ENCODE data around the gene VSTM2L. TPM values are rescaled to one million over a fixed set of nuclear protein-coding genes. Genes with fewer than 3 reads are reported as not detected.

VSTM2L gene
- polyA plus RNA-seq, 1 of the 3 experiments (the other 2 are of a cell fraction), result 5.1 TPM

DNA sequence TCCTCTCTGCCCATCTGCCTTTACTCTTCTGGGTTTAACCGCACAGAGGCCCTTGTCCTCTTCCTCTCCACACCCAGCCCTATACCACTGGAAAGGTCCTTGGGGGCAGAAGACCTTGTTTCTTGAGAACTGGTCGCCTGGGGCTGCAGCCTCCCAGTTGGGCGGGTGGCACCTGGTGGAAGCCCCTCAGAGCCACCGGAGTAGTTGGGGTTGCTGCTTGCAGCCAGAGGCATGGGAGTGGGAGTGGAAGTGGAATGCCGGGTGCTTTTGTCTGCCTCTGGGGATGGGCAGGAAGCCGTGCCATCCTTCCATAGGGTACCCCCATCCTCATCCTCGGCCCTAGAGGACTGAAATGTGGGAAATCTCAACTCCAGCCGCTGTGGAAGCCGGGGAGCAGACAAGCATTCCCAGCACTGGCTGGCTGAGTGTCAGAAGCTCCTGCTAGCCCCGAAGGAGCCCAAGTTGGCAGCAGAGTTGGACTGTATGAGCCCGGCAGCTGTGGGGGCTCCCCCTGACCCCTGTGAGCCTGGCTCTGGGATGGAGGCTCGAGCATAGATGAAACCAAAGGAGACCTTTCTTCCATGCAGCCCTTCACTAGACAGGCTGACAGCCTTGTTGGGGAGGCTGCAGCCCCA is 1.2 kb downstream of the VSTM2L start:
- H3K4me3 ChIP-seq (ENCODE audit: low read depth in 2 of 2, low read length in 1 of 2), result peak overlapping the region in 1 of 2 experiments; percentile 57; a peak in 1 of 4 replicates
- ChIA-PET CTCF (interaction anchor here (0.8 to 3.3 kb wide), 5 partner anchors 12 to 84 kb away, joined by 3 to 33 read pairs (median 11); no protein-coding TSS in a partner anchor), POLR2A (no interaction called here)
- 83% methylated on average over 8 of the region's 12 CpGs for WGBS (ENCODE audit: low lambda C conversion rate)
- no peaks in the 10 kb centered on the region for H3K36me3 ChIP-seq (replicated peaks in 1 of 2; ENCODE audit: control insufficient read depth in 1 of 2, insufficient read depth in 2 of 2, low read length in 1 of 2)
- H3K9me3 ChIP-seq, result no peaks in the 10 kb centered on the region
- H3K9me2 ChIP-seq, result no peaks in the 10 kb centered on the region
- no peaks in the 10 kb centered on the region for H3K27me3 ChIP-seq (ENCODE audit: insufficient read depth)
- TF ChIP-seq TEAD4 (IDR thresholded peaks at IDR 0.05; ENCODE audit: borderline replicate concordance, insufficient read depth) (no peak), TAF1 (IDR thresholded peaks at IDR 0.05; ENCODE audit: borderline replicate concordance, low read depth, low read length) (no peak), RAD21 (IDR thresholded peaks at IDR 0.05; ENCODE audit: low read length) (no peak), ELF1 (IDR thresholded peaks at IDR 0.05) (no peak), FOXM1 (IDR thresholded peaks at IDR 0.05; ENCODE audit: low read depth) (no peak), RCOR1 (IDR thresholded peaks at IDR 0.05; ENCODE audit: low read length) (no peak)
- H3K9ac ChIP-seq, result no peak overlapping the region
- no peak for DNase-seq
- H3F3A ChIP-seq (replicated peaks; ENCODE audit: insufficient read depth), result no peaks in the 10 kb centered on the region
- no peak overlapping the region for H3K4me2 ChIP-seq
- H3K27ac ChIP-seq (ENCODE audit: low read depth in 2 of 2, low read length in 1 of 2), result no peak overlapping the region
- H3K79me2 ChIP-seq (ENCODE audit: insufficient read depth), result no peaks in the 10 kb centered on the region
- no peaks in the 10 kb centered on the region for H4K20me1 ChIP-seq (ENCODE audit: insufficient read depth)
- H3K4me1 ChIP-seq (ENCODE audit: control insufficient read depth in 1 of 2, insufficient read depth in 2 of 2, low read depth in 1 of 2, low read length in 1 of 2), result peaks cover 16 to 32% of the 10 kb centered on the region in 2 experiments; a peak in 2 of 4 replicates
- no peak overlapping the region for H2AFZ ChIP-seq (ENCODE audit: low read depth)

DNA sequence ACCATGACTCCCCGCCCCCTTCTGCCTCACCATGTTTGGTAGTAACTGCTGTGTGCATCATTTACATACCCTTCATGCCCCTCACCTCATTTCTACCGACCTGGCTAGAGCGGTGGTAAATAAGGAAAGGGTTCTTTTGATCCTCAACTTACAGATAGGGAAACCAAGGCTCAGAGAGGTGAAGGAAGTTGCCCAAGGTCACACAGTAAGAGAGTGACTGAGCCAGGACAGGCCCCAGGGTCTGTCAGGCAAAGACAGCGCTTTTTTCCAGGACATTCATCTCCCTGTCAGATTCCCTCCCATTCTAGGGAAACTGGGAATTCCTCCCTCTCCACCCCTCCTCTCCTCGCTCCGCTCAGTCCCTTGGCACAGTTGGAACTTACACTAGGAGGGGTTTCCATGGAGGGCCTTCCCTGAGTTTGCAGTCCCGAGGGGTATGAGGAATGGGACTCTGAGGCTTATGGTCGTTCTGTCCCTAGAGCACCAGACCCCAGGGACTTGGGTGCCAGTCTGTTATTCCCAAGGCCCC is 2.0 kb downstream of the VSTM2L start:
- Histone ChIP-seq H3K9ac (no peak overlapping the region), H3K9me3 (no peaks in the 10 kb centered on the region), H3K27ac (ENCODE audit: low read depth in 2 of 2, low read length in 1 of 2) (no peak overlapping the region), H2AFZ (ENCODE audit: low read depth) (no peak overlapping the region), H3F3A (replicated peaks; ENCODE audit: insufficient read depth) (no peaks in the 10 kb centered on the region), H3K36me3 (replicated peaks in 1 of 2; ENCODE audit: control insufficient read depth in 1 of 2, insufficient read depth in 2 of 2, low read length in 1 of 2) (no peaks in the 10 kb centered on the region), H3K79me2 (ENCODE audit: insufficient read depth) (no peaks in the 10 kb centered on the region), H3K4me1 (ENCODE audit: control insufficient read depth in 1 of 2, insufficient read depth in 2 of 2, low read depth in 1 of 2, low read length in 1 of 2) (peaks cover 14 to 32% of the 10 kb centered on the region in 2 experiments; a peak in 2 of 4 replicates), H4K20me1 (ENCODE audit: insufficient read depth) (no peaks in the 10 kb centered on the region), H3K9me2 (no peaks in the 10 kb centered on the region), H3K27me3 (ENCODE audit: insufficient read depth) (no peaks in the 10 kb centered on the region), H3K4me2 (no peak overlapping the region), H3K4me3 (ENCODE audit: low read depth in 2 of 2, low read length in 1 of 2) (no peak overlapping the region)
- WGBS (ENCODE audit: low lambda C conversion rate), result 95% methylated on average over 6 of the region's 8 CpGs
- DNase-seq, result no peak
- POLR2A ChIA-PET, result no interaction called here
- CTCF ChIA-PET, result interaction anchor here (0.8 to 3.9 kb wide), 6 partner anchors 12 to 340 kb away, joined by 3 to 33 read pairs (median 11); no protein-coding TSS in a partner anchor
- TF ChIP-seq NRF1 (IDR thresholded peaks at IDR 0.05; ENCODE audit: low read depth, low read length) (no peak), MEF2A (IDR thresholded peaks at IDR 0.05; ENCODE audit: borderline replicate concordance, low read depth) (no peak), POLR2AphosphoS5 (IDR thresholded peaks at IDR 0.05; ENCODE audit: low read depth, low read length) (no peak), FOXJ3 (CRISPR knock-in tag; IDR thresholded peaks at IDR 0.05) (no peak), TAF1 (IDR thresholded peaks at IDR 0.05; ENCODE audit: borderline replicate concordance, low read depth, low read length) (no peak), YY1 (IDR thresholded peaks at IDR 0.05; ENCODE audit: low read depth) (no peak), RFX5 (IDR thresholded peaks at IDR 0.05; ENCODE audit: low read length) (no peak), GABPA (IDR thresholded peaks at IDR 0.05; ENCODE audit: low read depth) (no peak)
- TF ChIP-seq, protein P1, sequence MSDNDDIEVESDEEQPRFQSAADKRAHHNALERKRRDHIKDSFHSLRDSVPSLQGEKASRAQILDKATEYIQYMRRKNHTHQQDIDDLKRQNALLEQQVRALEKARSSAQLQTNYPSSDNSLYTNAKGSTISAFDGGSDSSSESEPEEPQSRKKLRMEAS (IDR thresholded peaks at IDR 0.05; ENCODE audit: low read depth), result no peak

All from SK-N-SH (cell line).